Gastrocnemius medialis (tissue), 4 donors: ENCODE results near the gene CBX7. TPM values are rescaled to one million over a fixed set of nuclear protein-coding genes. Genes with fewer than 3 reads are reported as not detected.

Source experiments
- ATAC-seq, 2 donors: fragments of 150-250 bp; one replicate each; pipeline ENCODE4 v1.9.1; 2016
- DNase-seq, 2 donors: peaks; one replicate each; pipeline ENCODE4 v3.0.0-alpha.2; 2019
- H3K27ac ChIP-seq, 4 donors: fragments of 200-600 bp; sonication (generic); 1 replicate in 1 of 4; 2 replicates in 3 of 4; pipeline ENCODE4 v1.5.1; 2016 to 2018; ENCODE audit warnings: mild to moderate bottlenecking in 2 of 4, moderate library complexity in 1 of 4
- H3K27me3 ChIP-seq, 3 donors: fragments of 200-600 bp; sonication (generic) in 2 of 3; 1 replicate in 1 of 3; 2 replicates in 2 of 3; pipeline versions ENCODE4 v1.5.1 to v1.6.0; 2016 to 2019; ENCODE audit warnings: mild to moderate bottlenecking in 1 of 3, moderate library complexity in 1 of 3
- H3K36me3 ChIP-seq, 2 donors: fragments of 200-600 bp; sonication (generic) in 1 of 2; one replicate each; pipeline ENCODE4 v1.5.1; 2017 to 2018
- H3K4me1 ChIP-seq, 2 donors: fragments of 200-600 bp; sonication (generic) in 1 of 2; one replicate each; pipeline ENCODE4 v1.5.1; 2016 to 2017; ENCODE audit warnings: mild to moderate bottlenecking in 2 of 2
- H3K4me3 ChIP-seq, 4 donors: fragments of 200-600 bp; sonication (generic) in 3 of 4; 1 replicate in 1 of 4; 2 replicates in 3 of 4; pipeline ENCODE4 v1.5.1; 2016 to 2019; ENCODE audit warnings: mild to moderate bottlenecking in 2 of 4
- H3K9me3 ChIP-seq, 3 donors: fragments of 200-600 bp; sonication (generic) in 2 of 3; 1 replicate in 1 of 3; 2 replicates in 2 of 3; pipeline ENCODE4 v1.5.1; 2016 to 2019
- POLR2A ChIP-seq, 2 donors: fragments of 450-650 bp; IDR thresholded peaks; one replicate each; pipeline ENCODE4 v1.6.1; 2017; ENCODE audit warnings: antibody characterized with exemption in 2 of 2, mild to moderate bottlenecking in 2 of 2, moderate library complexity in 2 of 2
- in situ Hi-C, 4 donors: fragments of 200-750 bp; cut with MboI; loops; one replicate each; pipeline versions ENCODE4 v1.15.0 to v1.8.0; 2017; ENCODE audit warnings: low sequenced_read_pairs in 4 of 4
- intact Hi-C: fragments of 100-400 bp; cut with DNase I; formaldehyde crosslinking; loops from one replicate; pipeline ENCODE4 v1.15.1; 2023; ENCODE audit warnings: low total_unique reads
- total RNA-seq, 4 donors: library from RNA; depleted of rRNA; stranded (reverse); fragments of >200 nt; gene quantifications; one replicate each; pipeline versions ENCODE4 v1.1.0 to v1.2.3, GENCODE V29; 2016
- TF ChIP-seq, protein P1 (sequence below), 5 experiments: fragments of 450-650 bp in 3 of 5; fragments of 200-600 bp in 2 of 5; sonication (generic) in 2 of 5; IDR thresholded peaks in 4 of 5; conservative IDR thresholded peaks in 1 of 5; 1 replicate in 4 of 5; 2 replicates in 1 of 5; pipeline ENCODE4 v1.5.1; 2016 to 2019; ENCODE audit warnings: antibody characterized with exemption in 5 of 5, mild to moderate bottlenecking in 3 of 5, moderate library complexity in 3 of 5

Gene CBX7
- total RNA-seq, 4 donors from 2014 or later, result 52.4 to 78.1 (median 62.3) TPM

DNA sequence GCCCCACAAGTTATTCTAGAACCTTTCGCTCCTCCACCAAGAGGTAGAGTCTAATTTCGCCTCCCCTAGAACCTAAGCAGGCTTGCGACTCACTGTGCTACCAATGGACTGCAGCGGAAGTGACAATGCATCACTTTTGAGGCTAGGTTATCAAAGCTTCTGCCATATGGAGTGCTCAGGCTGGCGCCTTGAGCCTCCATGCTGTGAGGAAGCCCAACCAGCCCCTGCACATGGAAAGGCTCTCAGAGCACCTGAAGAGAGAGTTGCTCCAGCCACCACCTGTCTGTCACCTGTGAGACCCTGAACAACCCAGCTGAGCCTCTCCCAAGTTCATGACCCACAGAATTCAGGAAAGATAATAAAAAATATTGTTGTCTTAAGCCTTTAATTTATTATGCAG, 29.3 kb upstream of the CBX7 start:
- DNase-seq, result no peak
- intact Hi-C loops (no loop called here), in situ Hi-C loops (no loop called here)
- TF ChIP-seq, protein P1, sequence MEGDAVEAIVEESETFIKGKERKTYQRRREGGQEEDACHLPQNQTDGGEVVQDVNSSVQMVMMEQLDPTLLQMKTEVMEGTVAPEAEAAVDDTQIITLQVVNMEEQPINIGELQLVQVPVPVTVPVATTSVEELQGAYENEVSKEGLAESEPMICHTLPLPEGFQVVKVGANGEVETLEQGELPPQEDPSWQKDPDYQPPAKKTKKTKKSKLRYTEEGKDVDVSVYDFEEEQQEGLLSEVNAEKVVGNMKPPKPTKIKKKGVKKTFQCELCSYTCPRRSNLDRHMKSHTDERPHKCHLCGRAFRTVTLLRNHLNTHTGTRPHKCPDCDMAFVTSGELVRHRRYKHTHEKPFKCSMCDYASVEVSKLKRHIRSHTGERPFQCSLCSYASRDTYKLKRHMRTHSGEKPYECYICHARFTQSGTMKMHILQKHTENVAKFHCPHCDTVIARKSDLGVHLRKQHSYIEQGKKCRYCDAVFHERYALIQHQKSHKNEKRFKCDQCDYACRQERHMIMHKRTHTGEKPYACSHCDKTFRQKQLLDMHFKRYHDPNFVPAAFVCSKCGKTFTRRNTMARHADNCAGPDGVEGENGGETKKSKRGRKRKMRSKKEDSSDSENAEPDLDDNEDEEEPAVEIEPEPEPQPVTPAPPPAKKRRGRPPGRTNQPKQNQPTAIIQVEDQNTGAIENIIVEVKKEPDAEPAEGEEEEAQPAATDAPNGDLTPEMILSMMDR (IDR thresholded peaks at IDR 0.05 in 4 of 5, conservative IDR thresholded peaks at IDR 0.05 in 1 of 5), result no peak
- TF ChIP-seq POLR2A (IDR thresholded peaks at IDR 0.05), result no peak
- H3K36me3 ChIP-seq, result no peaks in the 10 kb centered on the region
- H3K27me3 ChIP-seq, result no peaks in the 10 kb centered on the region
- H3K27ac ChIP-seq, result no peak overlapping the region
- no peak overlapping the region for H3K4me3 ChIP-seq
- H3K9me3 ChIP-seq, result no peaks in the 10 kb centered on the region
- no peak for ATAC-seq
- peaks cover 11 to 27% of the 10 kb centered on the region in 2 donors for H3K4me1 ChIP-seq

- H3K27ac ChIP-seq, result no peak overlapping the region
Observed at GRCh38 chr22:39181356-39181755, 28.9 kb upstream of the CBX7 start.

GRCh38 chr22:39179841-39180335, 27.4 kb upstream of the CBX7 start:
- H3K9me3 ChIP-seq, result no peaks in the 10 kb centered on the region
- intact Hi-C loops (no loop called here), in situ Hi-C loops (no loop called here)
- H3K4me3 ChIP-seq, result no peak overlapping the region
- ATAC-seq, result no peak
- peaks cover 26 to 39% of the 10 kb centered on the region in 2 donors for H3K4me1 ChIP-seq
- peak overlapping the region; percentile 3 to 80 (median 70) for H3K27ac ChIP-seq
- DNase-seq, result no peak
- H3K36me3 ChIP-seq, result no peaks in the 10 kb centered on the region
- H3K27me3 ChIP-seq, result no peaks in the 10 kb centered on the region
- TF ChIP-seq POLR2A (IDR thresholded peaks at IDR 0.05), result no peak
- TF ChIP-seq, protein P1 (IDR thresholded peaks at IDR 0.05 in 4 of 5, conservative IDR thresholded peaks at IDR 0.05 in 1 of 5), result no peak

More at GRCh38 chr22:39181356-39181755, 28.9 kb upstream of the CBX7 start:
- no peak for DNase-seq
- no peaks in the 10 kb centered on the region for H3K36me3 ChIP-seq
- in situ Hi-C loops, result no loop called here
- H3K27me3 ChIP-seq, result no peaks in the 10 kb centered on the region
- H3K4me1 ChIP-seq, result peaks cover 12 to 31% of the 10 kb centered on the region in 2 donors
- ATAC-seq, result no peak
- no peaks in the 10 kb centered on the region for H3K9me3 ChIP-seq
- no peak for TF ChIP-seq POLR2A (IDR thresholded peaks at IDR 0.05)
- TF ChIP-seq, protein P1 (IDR thresholded peaks at IDR 0.05 in 4 of 5, conservative IDR thresholded peaks at IDR 0.05 in 1 of 5), result no peak
- no peak overlapping the region for H3K4me3 ChIP-seq
- intact Hi-C loops, result no loop called here

- H3K4me3 ChIP-seq, result no peak overlapping the region
- no peak for ATAC-seq
- peaks cover 26 to 39% of the 10 kb centered on the region in 2 donors for H3K4me1 ChIP-seq
- in situ Hi-C loops, result no loop called here
- TF ChIP-seq POLR2A (IDR thresholded peaks at IDR 0.05), result no peak
- TF ChIP-seq, protein P1 (IDR thresholded peaks at IDR 0.05 in 4 of 5, conservative IDR thresholded peaks at IDR 0.05 in 1 of 5), result no peak
- H3K9me3 ChIP-seq, result no peaks in the 10 kb centered on the region
- peak overlapping the region; percentile 3 to 80 (median 70) for H3K27ac ChIP-seq
- H3K27me3 ChIP-seq, result no peaks in the 10 kb centered on the region
- intact Hi-C loops, result no loop called here
- no peaks in the 10 kb centered on the region for H3K36me3 ChIP-seq
- no peak for DNase-seq
Observed at GRCh38 chr22:39179401-39179827, 26.9 kb upstream of the CBX7 start.
